ENCODE measurements around the gene CCNYL1.
"Not testable (repeated sequence)": the region's sequence is repeated elsewhere in the genome, so short reads cannot be mapped to it uniquely, and the experiment has no call there.

CCNYL1 gene

DNA sequence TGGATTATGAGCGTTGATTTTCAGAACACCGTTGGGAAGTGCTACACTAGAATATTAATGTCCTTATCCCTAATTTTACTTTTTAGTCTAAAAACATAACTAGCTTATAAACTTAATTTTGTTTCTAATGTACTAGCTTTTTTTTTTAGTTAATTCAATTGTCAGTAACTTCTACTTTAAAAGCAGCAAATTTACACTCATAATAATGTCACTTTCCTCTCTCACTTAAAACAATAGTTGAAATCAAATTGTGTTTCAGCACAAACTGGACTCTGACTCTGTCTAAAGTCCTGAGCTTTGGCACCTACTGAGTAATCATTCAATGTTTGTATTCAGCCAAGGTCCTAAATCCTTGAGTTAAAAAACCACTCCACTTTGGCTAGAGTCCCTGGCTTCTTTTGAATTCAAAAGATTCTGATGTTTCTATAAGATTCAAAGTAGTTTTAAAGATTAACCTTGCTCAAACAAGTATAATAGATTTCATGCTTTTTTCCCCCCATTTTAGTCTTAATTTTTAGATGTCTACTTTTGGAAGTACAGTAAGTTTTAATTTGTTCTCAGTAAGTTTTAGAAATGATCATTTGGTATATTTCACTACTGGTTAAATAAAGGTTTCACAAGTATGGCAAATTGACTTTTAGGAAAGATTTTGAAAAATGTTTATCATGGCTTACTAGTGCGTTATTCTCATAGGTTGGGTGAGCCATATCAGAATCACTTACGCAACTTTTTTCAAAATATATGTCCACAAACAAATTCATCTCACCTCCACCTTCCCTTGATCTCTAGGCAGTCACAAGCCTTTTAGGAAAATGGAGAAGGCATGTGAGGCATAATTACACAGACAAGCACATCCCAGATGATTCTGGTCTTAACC is 23.4 kb downstream of the CCNYL1 start:
- no peak for DNase-seq (ENCODE audit: low read depth)

GRCh38 chr2:207735513-207735859 is 24.0 kb downstream of the CCNYL1 start:
- not testable (repeated sequence) for DNase-seq (ENCODE audit: low read depth)

GRCh38 chr2:207743514-207743913 is 32.1 kb downstream of the CCNYL1 start:
- no peak for DNase-seq (ENCODE audit: low read depth)

DNA sequence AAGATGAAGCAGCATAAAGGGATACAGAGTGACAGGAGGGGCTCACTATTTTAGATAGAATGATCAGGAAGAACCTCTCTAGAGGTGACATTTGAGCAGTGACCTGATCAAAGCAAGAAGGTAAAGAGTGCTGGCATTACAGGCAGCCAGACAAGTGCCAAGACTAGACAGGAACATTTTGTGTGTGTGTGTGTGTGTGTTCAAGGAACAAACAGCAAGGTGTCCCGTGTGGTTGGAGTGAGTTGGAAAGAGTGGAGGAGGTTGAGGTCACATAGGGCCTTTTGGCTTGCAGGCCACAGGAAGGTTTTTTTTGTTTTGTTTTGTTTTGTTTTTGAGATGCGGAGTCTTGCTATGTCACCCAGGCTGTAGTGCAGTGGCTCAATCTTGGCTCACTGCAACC is 32.6 kb downstream of the CCNYL1 start:
- DNase-seq (ENCODE audit: low read depth), result no peak

DNA sequence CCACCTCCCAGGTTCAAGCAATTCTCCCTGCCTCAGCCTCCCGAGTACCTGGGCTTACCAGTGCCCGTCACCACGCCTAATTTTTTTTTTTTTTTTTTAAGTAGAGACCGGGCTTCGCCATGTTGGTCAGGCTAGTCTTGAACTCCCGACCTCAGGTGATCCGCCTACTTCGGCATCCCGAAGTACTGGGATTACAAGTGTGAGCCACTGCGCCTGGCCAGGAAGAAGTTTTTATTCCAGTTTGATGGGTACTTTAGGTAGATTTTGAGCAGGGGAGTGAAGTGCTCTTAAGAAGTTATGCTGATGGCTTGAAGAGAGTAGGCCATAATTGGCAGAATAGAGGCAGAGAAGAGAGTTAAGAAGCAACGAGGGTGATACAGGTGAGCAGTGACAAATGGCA is 33.0 kb downstream of the CCNYL1 start:
- DNase-seq (ENCODE audit: low read depth), result no peak

DNA sequence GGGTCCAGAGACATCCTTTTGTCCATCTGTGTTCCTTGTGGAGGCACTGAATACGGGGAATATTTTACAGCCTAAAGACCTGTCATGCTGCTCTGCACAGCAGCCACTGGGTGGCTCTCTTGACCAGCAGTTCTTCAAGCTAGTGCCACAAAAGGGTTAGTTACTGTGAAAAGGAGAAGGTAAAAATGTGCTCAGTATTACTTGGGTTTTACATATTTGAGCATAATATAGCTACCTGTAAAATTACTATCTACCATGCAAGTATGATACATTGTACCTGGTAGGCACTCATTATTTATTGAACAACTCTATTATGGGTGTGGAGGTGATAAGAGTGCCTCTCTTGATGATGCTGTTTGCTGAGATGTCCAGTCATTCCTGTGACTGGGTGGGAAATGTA is 34.7 kb downstream of the CCNYL1 start:
- no peak for DNase-seq (ENCODE audit: low read depth)

- no peak for DNase-seq (ENCODE audit: low read depth)
Measured at GRCh38 chr2:207747653-207748560, 36.5 kb downstream of the CCNYL1 start.

- no peak for DNase-seq (ENCODE audit: low read depth)
Measured at GRCh38 chr2:207748993-207749392, 37.6 kb downstream of the CCNYL1 start.

DNA sequence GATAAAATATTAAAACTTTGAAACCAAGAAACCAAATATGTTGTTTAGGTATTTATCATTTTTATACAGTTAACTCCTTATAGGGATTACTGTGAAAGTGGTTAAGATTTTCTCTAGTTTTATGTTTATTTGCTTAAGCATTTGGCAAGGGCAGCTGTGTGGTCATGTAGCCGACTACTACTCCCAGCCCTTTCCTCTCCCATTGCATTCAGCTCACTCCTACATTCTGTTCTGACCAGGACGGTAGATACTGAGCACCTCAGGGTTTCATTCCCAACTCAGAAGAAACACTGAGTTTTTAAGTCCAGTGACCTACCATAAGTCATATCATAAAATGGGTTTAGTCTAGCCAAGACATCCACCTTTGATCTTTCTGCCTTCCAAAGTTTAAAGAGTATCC is 38.4 kb downstream of the CCNYL1 start:
- no peak for DNase-seq (ENCODE audit: low read depth)

DNA sequence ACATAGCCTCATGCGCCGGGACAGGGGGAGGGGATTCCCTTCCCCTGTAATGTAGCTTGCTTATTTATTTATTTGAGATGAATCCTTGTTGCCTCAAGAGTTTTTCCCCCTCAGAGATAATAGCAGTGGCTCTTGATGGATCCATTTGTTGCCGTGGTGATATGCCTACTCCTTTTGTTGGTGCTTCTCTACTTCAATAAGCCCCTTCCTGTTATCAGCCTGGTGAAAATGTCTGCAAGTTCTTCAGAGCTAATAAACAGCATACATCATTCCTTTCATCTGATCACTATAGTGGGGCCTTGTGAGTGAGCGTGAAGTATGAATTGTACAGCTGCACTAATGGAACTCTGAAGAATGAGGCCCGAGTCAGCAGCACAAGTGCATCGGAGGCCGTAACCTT is 38.9 kb downstream of the CCNYL1 start:
- DNase-seq (ENCODE audit: low read depth), result no peak

GRCh38 chr2:207750876-207751275 is 39.4 kb downstream of the CCNYL1 start:
- no peak for DNase-seq (ENCODE audit: low read depth)

- DNase-seq (ENCODE audit: low read depth), result not testable (repeated sequence)
Measured at GRCh38 chr2:207753688-207754087, 42.2 kb downstream of the CCNYL1 start.

DNA sequence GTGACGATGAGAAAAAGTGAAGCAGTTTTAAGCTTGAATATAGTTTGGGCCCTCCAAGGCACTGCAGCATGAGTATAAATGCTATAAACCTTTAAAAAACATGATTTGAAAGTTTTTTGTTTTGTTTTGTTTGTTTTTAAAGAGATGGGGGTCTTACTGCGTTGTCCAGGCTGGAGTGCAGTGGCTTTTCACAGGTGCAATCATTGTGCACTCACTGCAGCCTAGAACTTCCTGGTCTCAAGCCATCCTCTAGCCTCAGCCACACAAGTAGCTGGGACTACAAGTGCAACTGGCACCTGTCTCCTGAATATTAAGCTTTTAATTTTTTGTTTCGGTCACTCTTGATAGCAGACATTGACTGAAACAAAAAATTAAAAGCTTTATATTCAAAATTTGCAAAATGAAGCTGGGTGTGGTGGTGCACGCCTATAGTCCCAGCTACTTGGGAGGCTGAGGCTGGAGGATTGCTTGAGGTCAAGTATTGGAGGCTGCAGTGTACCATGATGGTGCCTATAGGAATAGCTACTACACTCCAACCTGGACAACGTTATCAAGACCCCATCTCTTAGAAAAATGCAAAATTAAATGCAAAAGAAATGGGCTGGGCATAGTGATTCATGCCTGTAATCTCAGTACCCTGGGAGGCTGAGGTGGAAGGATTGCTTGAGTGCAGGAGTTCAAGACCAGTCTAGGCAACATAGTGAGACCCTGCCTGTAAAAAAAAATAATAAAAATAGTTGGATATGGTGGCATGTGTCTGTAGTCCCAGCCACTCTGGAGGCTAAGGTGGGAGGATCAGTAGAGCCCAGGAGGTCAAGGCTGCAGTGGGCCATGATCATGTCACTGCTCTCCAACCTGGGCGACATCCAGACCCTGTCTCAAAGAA is 43.3 kb downstream of the CCNYL1 start:
- DNase-seq (ENCODE audit: low read depth), result no peak

GRCh38 chr2:207758025-207758424 is 46.6 kb downstream of the CCNYL1 start:
- no peak for DNase-seq (ENCODE audit: low read depth)

DNA sequence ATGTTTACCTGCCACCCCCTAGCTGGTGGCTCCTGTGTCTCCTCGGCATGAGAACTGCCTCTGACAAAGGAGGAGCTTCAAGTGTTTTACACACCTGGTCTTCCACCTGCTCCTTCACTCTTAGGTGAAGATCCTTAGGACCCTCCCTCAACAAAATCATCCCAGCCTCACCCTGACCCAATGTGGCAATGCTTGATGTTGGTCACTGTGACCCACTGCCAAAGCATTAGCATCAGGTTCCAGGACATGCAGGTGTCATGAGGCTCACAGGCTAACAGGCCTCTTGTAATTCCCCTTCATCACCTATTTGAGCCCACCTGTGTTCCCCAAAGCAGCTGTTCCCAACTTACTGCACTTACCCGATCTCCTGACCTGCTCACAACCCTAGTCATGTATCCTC is 48.5 kb downstream of the CCNYL1 start:
- no peak for DNase-seq (ENCODE audit: low read depth)

DNA sequence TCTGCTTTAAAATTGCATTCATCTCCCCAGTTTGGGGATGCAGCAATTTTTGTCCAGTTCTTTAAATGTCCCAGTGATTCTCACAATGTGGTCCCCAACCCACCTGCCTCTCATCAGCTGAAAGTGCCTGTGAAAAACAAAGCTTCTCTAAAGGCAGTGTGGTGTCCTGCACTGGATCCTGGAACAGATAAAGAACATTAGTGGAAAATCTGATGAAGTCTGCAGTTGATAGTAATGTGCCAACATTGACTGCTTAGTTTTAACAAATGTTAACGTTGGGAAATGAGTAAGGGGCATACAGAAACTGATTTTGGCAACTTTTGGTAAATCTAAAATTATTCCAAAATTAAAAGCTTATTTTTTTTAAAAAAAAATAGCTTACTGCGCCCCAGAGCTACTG is 49.0 kb downstream of the CCNYL1 start:
- DNase-seq (ENCODE audit: low read depth), result no peak

DNA sequence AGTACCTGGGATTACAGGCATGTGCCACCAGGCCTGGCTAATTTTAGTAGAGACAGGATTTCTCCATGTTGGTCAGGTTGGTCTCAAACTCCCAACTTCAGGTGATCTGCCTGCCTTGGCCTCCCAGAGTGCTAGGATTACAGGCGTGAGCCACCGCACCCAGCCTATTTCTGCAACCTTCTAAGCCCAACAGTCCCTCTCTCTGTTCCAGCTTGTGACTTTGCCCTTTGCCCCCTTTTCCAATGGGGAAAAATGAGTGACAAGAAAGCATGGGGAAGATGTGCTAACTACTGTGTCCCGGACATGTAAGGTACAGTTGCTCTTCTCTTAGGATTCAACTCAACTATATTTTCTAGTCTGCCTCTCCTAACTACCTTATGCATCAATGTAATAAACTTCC is 50.0 kb downstream of the CCNYL1 start:
- not testable (repeated sequence) for DNase-seq (ENCODE audit: low read depth)

DNA sequence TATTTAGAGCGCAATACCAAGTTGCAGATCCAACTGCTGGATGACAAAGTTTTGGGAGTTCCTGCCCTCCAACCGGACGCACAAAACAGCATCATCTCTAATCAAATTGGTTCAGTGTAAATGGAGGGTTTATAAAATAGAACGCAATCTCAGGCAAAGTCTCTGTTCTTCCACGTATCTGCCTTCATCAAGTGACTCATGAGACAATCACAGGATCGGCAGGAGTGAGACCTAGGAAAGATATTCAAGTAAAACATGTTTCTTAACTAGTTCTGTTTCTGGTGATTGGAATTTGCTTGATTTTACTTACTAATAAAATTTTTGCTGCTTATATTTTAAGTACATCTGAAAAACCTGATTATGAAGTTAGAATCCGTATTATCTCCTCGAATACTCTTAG is 50.7 kb downstream of the CCNYL1 start:
- no peak for DNase-seq (ENCODE audit: low read depth)

DNA sequence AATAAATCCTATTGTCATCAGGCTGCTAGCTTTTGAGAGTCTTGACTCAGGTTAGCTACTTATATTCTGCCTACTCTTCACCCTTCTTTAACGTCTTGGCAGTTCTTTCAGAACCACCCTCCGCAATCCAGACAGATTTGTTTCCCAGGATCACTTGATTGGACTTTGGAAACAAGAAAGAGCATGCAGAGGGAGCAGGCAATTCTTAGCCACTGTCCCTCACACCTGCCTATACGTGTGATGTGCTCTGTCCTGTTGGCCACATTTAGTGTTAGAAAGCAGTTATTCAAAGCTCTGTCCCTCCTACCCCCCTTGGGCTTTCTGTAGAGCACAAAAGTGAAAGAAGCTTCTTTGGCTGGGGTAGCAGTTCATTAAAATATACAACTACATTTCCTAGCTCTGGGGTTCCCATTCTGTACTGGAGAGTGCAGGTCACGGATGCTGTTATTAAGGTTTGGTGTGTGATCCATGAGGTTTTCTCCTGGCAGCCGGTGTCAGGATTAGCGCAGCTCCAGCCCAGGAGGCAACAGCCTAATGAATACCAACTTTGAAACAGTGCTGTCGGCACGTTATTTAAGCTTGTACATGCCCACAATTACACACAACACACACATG is 52.0 kb downstream of the CCNYL1 start:
- no peak for DNase-seq (ENCODE audit: low read depth)

GRCh38 chr2:207764096-207764630 is 52.7 kb downstream of the CCNYL1 start:
- no peak for DNase-seq (ENCODE audit: low read depth)

- DNase-seq (ENCODE audit: low read depth), result no peak
Measured at GRCh38 chr2:207765547-207765946, 54.1 kb downstream of the CCNYL1 start.
